Hepatocyte (in vitro differentiated cells): ENCODE results near the gene MBP. TPM values are rescaled to one million over a fixed set of nuclear protein-coding genes. Genes with fewer than 3 reads are reported as not detected.

Source experiments
- DNase-seq: peaks from one replicate; pipeline ENCODE4 v3.0.0-alpha.2; 2016; ENCODE audit warnings: low spot score
- H2AFZ ChIP-seq: fragments of 200-600 bp; sonication (generic); 2 replicates; pipeline ENCODE4 v1.6.0; 2016; ENCODE audit warnings: antibody characterized with exemption, mild to moderate bottlenecking
- H3K27ac ChIP-seq: fragments of 200-600 bp; sonication (generic); 2 replicates; pipeline ENCODE4 v1.5.1; 2016; ENCODE audit warnings: mild to moderate bottlenecking
- H3K27me3 ChIP-seq: fragments of 200-600 bp; sonication (generic); 2 replicates; pipeline ENCODE4 v1.6.1; 2016
- H3K36me3 ChIP-seq: fragments of 200-600 bp; sonication (generic); replicated peaks from 2 replicates; pipeline ENCODE4 v1.5.1; 2016; ENCODE audit warnings: low read depth; ENCODE audit not compliant: insufficient read depth
- H3K4me1 ChIP-seq: fragments of 200-600 bp; sonication (generic); 2 replicates; pipeline ENCODE4 v1.5.1; 2016; ENCODE audit warnings: mild to moderate bottlenecking, moderate library complexity; ENCODE audit not compliant: insufficient read depth
- H3K4me2 ChIP-seq: fragments of 200-600 bp; sonication (generic); 2 replicates; pipeline ENCODE4 v1.6.0; 2016
- H3K4me3 ChIP-seq: fragments of 200-600 bp; sonication (generic); 2 replicates; pipeline ENCODE4 v1.5.1; 2016; ENCODE audit warnings: mild to moderate bottlenecking
- H3K79me2 ChIP-seq: fragments of 200-600 bp; sonication (generic); 2 replicates; pipeline ENCODE4 v1.6.0; 2017; ENCODE audit warnings: mild to moderate bottlenecking
- H3K9me2 ChIP-seq: fragments of 200-600 bp; sonication (generic); replicated peaks from 2 replicates; pipeline ENCODE4 v1.6.0; 2017; ENCODE audit warnings: mild to moderate bottlenecking; ENCODE audit not compliant: insufficient read depth
- H3K9me3 ChIP-seq: fragments of 200-600 bp; sonication (generic); 2 replicates; pipeline ENCODE4 v1.5.1; 2016; ENCODE audit warnings: low read depth, mild to moderate bottlenecking
- H4K20me1 ChIP-seq: fragments of 200-600 bp; sonication (generic); 2 replicates; pipeline ENCODE4 v1.6.0; 2016; ENCODE audit warnings: mild to moderate bottlenecking; ENCODE audit not compliant: insufficient read depth, poor library complexity, severe bottlenecking
- EZH2 ChIP-seq: fragments of 200-600 bp; sonication (generic); IDR thresholded peaks from 2 replicates; pipeline ENCODE4 v1.6.1; 2016; ENCODE audit warnings: antibody characterized with exemption, mild to moderate bottlenecking, borderline replicate concordance
- EZH2phosphoT487 ChIP-seq: fragments of 200-600 bp; sonication (generic); IDR thresholded peaks from one replicate; pipeline ENCODE4 v1.6.1; 2018; ENCODE audit warnings: antibody characterized with exemption, mild to moderate bottlenecking, low read depth, moderate library complexity; ENCODE audit not compliant: unreplicated experiment, severe bottlenecking
- WGBS: methylation state at CpG from one replicate; pipeline ENCODE4 v1.1.6; 2016; ENCODE audit warnings: low lambda C conversion rate; ENCODE audit errors: missing lambda C conversion rate; 5-methylcytosine and 5-hydroxymethylcytosine counted together
- polyA plus RNA-seq: library from polyadenylated mRNA; unstranded; fragments of >200 nt; fragmentation: Nextera tagmentation; extraction: Ambion mirVana; gene quantifications from 2 replicates; pipeline ENCODE4 v1.2.1, GENCODE V29; 2016
- total RNA-seq: library from RNA; depleted of rRNA; stranded (reverse); fragments of >200 nt; gene quantifications from 2 replicates; pipeline ENCODE4 v1.2.3, GENCODE V29; 2014
- TF ChIP-seq, protein P1 (sequence below): fragments of 200-600 bp; sonication (generic); IDR thresholded peaks from 2 replicates; pipeline ENCODE4 v1.5.1; 2016; ENCODE audit warnings: antibody characterized with exemption, mild to moderate bottlenecking; ENCODE audit not compliant: poor library complexity

MBP gene
- total and polyA plus RNA-seq, 2 experiments from 2014 or later, result 21.6 to 22.1 TPM

DNA sequence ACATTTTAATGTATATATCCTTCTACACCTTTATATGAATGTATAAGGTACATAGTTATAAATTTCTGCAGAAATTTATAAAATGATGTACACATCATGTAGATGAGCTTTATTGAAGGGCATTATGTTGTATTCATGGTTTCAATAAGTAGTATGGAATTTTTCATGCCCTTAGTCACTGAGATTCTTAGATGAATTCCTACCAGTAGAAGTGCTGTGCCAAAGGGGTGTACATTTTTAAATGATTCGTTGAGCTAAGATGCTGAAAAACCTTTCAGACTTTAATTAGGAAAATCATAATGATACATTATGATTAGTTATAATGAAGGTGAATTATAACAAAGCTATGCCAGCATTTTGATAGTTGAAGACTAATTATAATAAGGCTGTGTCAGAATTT is 195.0 kb downstream of the MBP start:
- Histone ChIP-seq H3K4me2 (no peak overlapping the region), H3K27ac (no peak overlapping the region), H4K20me1 (no peaks in the 10 kb centered on the region), H2AFZ (no peak overlapping the region), H3K4me3 (no peak overlapping the region), H3K36me3 (no peaks in the 10 kb centered on the region), H3K9me3 (no peaks in the 10 kb centered on the region), H3K27me3 (no peaks in the 10 kb centered on the region), H3K9me2 (no peaks in the 10 kb centered on the region), H3K79me2 (no peaks in the 10 kb centered on the region), H3K4me1 (no peaks in the 10 kb centered on the region)
- WGBS, result 97% methylated on average over 1 of the region's 1 CpG
- DNase-seq, result no peak
- TF ChIP-seq, protein P1, sequence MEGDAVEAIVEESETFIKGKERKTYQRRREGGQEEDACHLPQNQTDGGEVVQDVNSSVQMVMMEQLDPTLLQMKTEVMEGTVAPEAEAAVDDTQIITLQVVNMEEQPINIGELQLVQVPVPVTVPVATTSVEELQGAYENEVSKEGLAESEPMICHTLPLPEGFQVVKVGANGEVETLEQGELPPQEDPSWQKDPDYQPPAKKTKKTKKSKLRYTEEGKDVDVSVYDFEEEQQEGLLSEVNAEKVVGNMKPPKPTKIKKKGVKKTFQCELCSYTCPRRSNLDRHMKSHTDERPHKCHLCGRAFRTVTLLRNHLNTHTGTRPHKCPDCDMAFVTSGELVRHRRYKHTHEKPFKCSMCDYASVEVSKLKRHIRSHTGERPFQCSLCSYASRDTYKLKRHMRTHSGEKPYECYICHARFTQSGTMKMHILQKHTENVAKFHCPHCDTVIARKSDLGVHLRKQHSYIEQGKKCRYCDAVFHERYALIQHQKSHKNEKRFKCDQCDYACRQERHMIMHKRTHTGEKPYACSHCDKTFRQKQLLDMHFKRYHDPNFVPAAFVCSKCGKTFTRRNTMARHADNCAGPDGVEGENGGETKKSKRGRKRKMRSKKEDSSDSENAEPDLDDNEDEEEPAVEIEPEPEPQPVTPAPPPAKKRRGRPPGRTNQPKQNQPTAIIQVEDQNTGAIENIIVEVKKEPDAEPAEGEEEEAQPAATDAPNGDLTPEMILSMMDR, result no peak
- TF ChIP-seq EZH2phosphoT487 (no peak), EZH2 (no peak)

DNA sequence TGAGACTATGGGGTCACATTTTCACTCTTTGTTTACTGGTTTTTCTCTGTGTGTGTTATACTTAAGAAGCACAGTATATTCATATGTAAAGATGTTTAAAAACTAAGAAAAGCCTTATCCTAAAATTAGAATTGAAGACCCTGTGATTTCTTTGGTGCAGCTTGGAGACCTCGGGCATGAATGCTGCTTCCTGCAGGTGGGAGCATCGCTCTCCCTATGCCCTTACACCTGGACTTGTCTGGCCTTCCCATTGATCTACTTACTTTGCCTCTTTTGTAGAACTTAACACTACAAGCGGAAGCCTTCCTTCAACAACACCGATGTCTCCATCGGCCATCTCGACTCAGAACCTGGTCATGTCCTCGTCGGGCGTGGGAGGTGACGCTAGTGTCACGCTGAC is 195.7 kb downstream of the MBP start:
- no peak overlapping the region for H3K27ac ChIP-seq
- no peak overlapping the region for H3K4me3 ChIP-seq
- no peaks in the 10 kb centered on the region for H3K4me1 ChIP-seq
- WGBS, result 98% methylated on average over 11 of the region's 11 CpGs
- H2AFZ ChIP-seq, result no peak overlapping the region
- no peaks in the 10 kb centered on the region for H4K20me1 ChIP-seq
- H3K79me2 ChIP-seq, result no peaks in the 10 kb centered on the region
- no peaks in the 10 kb centered on the region for H3K27me3 ChIP-seq
- H3K9me3 ChIP-seq, result no peaks in the 10 kb centered on the region
- TF ChIP-seq, protein P1, result no peak
- TF ChIP-seq EZH2phosphoT487 (no peak), EZH2 (no peak)
- no peak for DNase-seq
- H3K9me2 ChIP-seq, result no peaks in the 10 kb centered on the region
- no peaks in the 10 kb centered on the region for H3K36me3 ChIP-seq
- no peak overlapping the region for H3K4me2 ChIP-seq

DNA sequence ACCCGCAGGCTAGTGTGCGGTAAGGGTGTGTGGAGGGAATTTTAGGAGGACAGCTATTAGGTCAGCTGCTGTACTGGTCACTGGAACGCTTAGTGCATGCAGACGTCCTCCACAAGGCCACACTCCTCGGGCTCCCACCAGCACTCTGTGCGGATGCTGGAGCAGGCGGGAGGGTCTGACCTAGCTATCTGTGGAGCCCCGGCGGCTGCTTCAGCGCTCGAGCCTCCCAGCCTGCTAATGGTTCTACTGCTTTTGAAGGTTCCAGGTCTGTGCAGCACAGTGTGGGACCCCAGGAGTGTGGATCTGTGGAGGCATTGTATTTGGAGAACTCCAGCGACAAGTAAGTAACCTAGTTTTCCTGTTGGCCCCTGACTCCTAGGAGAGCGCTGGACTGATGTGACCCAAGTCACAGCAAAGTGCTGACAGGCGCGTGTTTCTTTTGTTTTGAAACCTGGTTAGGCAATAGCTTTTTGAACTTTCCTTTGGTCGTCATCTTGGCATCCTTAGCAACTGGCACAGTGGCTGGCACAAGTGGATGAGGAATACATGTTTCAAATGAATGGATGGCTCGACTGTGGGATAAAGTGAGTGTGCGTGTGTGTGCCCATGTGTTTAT is 196.8 kb downstream of the MBP start:
- TF ChIP-seq EZH2, result no peak
- TF ChIP-seq, protein P1, result no peak
- TF ChIP-seq EZH2phosphoT487, result no peak
- Histone ChIP-seq H3K9me2 (no peaks in the 10 kb centered on the region), H3K4me3 (no peak overlapping the region), H3K27me3 (no peaks in the 10 kb centered on the region), H3K4me2 (no peak overlapping the region), H3K79me2 (no peaks in the 10 kb centered on the region), H2AFZ (no peak overlapping the region), H3K9me3 (no peaks in the 10 kb centered on the region), H4K20me1 (no peaks in the 10 kb centered on the region), H3K4me1 (no peaks in the 10 kb centered on the region), H3K27ac (no peak overlapping the region), H3K36me3 (no peaks in the 10 kb centered on the region)
- no peak for DNase-seq
- WGBS, result 96% methylated on average over 18 of the region's 18 CpGs
